Adrenal gland (tissue), 5 donors: ENCODE measurements around the gene DCAF10.
"Not testable (repeated sequence)": the region's sequence is repeated elsewhere in the genome, so short reads cannot be mapped to it uniquely, and the experiment has no call there.

Experiments used
- CTCF ChIP-seq, 6 experiments: fragments of 450-650 bp in 4 of 6; fragments of 200-600 bp in 2 of 6; sonication (generic) in 1 of 6; IDR thresholded peaks; 1 replicate in 5 of 6; 2 replicates in 1 of 6; pipeline versions ENCODE4 v1.5.1 to v1.8.0; 2016 to 2021; ENCODE audit warnings: antibody characterized with exemption in 6 of 6, mild to moderate bottlenecking in 2 of 6, moderate library complexity in 1 of 6
- POLR2A ChIP-seq, 2 donors: fragments of 450-650 bp; IDR thresholded peaks; one replicate each; pipeline ENCODE4 v1.6.1; 2017; ENCODE audit warnings: antibody characterized with exemption in 2 of 2, mild to moderate bottlenecking in 2 of 2, moderate library complexity in 1 of 2
- donor health status: DM: no; HTN: no; CAD: no.

DNA sequence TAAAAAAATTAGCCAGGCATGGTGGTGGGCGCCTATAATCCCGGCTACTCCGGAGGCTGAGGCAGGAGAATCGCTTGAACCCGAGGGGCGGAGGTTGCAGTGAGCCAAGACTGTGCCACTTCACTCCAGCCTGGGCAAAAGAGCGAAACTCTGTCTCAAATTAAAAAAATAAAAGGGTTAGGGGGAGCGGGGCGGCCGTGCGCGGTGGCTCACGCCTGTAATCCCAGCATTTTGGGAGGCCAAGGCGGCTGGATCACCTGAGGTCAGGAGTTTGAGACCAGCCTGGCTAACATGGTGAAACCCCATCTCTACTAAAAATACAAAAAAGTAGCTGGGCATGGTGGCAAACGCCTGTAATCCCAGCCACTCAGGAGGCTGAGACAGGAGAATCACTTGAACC is 9.1 kb downstream of the DCAF10 start:
- TF ChIP-seq CTCF, POLR2A (IDR thresholded peaks at IDR 0.05): not testable (repeated sequence)
